Keratinocyte (primary cell): ENCODE data around the gene HBB.

ENCODE experiments used
- EZH2 ChIP-seq: IDR thresholded peaks from one replicate; pipeline ENCODE4 v1.6.1; 2012; ENCODE audit warnings: inconsistent platforms, mild to moderate bottlenecking, low read length, moderate library complexity
- TF ChIP-seq, protein P1 (sequence below), 3 experiments: IDR thresholded peaks in 1 of 3; conservative IDR thresholded peaks in 1 of 3; optimal IDR thresholded peaks in 1 of 3; 2 replicates in 2 of 3; 3 replicates in 1 of 3; pipeline versions ENCODE3 to v1.5.1; 2011; ENCODE audit warnings: low read length in 3 of 3, mild to moderate bottlenecking in 3 of 3, moderate library complexity in 2 of 3, control low read depth in 1 of 3, inconsistent platforms in 1 of 3; ENCODE audit not compliant: insufficient read depth in 2 of 3; ENCODE audit errors: extremely low read depth in 1 of 3

DNA sequence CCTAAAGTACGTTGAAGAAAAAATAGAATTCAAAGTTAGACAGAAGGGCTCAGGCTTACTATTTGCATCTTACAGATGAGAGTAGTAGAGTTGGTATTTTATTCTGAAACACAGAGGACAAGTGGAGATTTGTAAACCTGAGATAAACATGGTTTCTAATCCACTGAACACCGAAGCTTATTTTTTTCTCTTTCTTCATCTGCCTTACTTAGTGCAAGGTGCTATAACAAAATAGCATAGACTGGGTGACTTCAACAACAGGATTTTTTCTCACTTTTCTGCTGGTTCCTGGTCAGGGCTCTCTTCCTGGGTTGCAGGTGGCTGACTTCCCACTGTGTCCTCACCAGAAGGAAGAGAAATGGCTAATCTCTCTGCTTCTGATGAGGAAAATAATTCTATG lies 24.9 kb upstream of the HBB start:
- TF ChIP-seq, protein P1, sequence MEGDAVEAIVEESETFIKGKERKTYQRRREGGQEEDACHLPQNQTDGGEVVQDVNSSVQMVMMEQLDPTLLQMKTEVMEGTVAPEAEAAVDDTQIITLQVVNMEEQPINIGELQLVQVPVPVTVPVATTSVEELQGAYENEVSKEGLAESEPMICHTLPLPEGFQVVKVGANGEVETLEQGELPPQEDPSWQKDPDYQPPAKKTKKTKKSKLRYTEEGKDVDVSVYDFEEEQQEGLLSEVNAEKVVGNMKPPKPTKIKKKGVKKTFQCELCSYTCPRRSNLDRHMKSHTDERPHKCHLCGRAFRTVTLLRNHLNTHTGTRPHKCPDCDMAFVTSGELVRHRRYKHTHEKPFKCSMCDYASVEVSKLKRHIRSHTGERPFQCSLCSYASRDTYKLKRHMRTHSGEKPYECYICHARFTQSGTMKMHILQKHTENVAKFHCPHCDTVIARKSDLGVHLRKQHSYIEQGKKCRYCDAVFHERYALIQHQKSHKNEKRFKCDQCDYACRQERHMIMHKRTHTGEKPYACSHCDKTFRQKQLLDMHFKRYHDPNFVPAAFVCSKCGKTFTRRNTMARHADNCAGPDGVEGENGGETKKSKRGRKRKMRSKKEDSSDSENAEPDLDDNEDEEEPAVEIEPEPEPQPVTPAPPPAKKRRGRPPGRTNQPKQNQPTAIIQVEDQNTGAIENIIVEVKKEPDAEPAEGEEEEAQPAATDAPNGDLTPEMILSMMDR (optimal IDR thresholded peaks at IDR 0.05 in 1 of 3, IDR thresholded peaks at IDR 0.05 in 1 of 3, conservative IDR thresholded peaks at IDR 0.05 in 1 of 3; ENCODE audit: extremely low read depth in 1 of 3, insufficient read depth in 2 of 3, low read length in 3 of 3) = no peak
- TF ChIP-seq EZH2 = no peak
